Measurements from ENCODE around the gene NUP85. TPM values are rescaled to one million over a fixed set of nuclear protein-coding genes. Genes with fewer than 3 reads are reported as not detected.

NUP85 gene
- total RNA-seq, 2 experiments from 2014 or later = 129 to 219 TPM

GRCh38 chr17:75218131-75218530, 12.7 kb downstream of the NUP85 start:
- no peaks in the 10 kb centered on the region for H3K79me2 ChIP-seq (ENCODE audit: insufficient read depth, low read depth, low read length)
- no peak overlapping the region for H3K4me3 ChIP-seq (ENCODE audit: low read depth, low read length, poor library complexity, severe bottlenecking)
- H3K4me1 ChIP-seq (ENCODE audit: insufficient read depth, low read length, poor library complexity, severe bottlenecking) = no peaks in the 10 kb centered on the region
- CTCF ChIA-PET (ENCODE audit: unreplicated experiment) = no interaction called here
- POLR2A ChIA-PET = interaction anchor here (0.7 to 1.2 kb wide), 3 partner anchors 9 to 78 kb away, joined by 3 read pairs; no protein-coding TSS in a partner anchor
- no peaks in the 10 kb centered on the region for H3K9me2 ChIP-seq (ENCODE audit: insufficient read depth, low read length)
- H3K27ac ChIP-seq (ENCODE audit: low read depth, low read length, poor library complexity, severe bottlenecking) = no peak overlapping the region
- no peak overlapping the region for H2AFZ ChIP-seq (ENCODE audit: low read length)
- H3K9me3 ChIP-seq (ENCODE audit: low read length) = no peaks in the 10 kb centered on the region
- no peak overlapping the region for H3K4me2 ChIP-seq (ENCODE audit: low read length)
- TF ChIP-seq EZH2phosphoT487 (IDR thresholded peaks at IDR 0.05; ENCODE audit: borderline replicate concordance, low read depth, low read length) (no peak), CTCF (conservative IDR thresholded peaks at IDR 0.05; ENCODE audit: low read length) (no peak)
- no TSS peak for BruUV-seq (replicated peaks)
- no peaks in the 10 kb centered on the region for H4K20me1 ChIP-seq (ENCODE audit: insufficient read depth, low read length)
- no peak for DNase-seq (ENCODE audit: low spot score)
- peaks cover 95% of the 10 kb centered on the region for H3K36me3 ChIP-seq (ENCODE audit: insufficient read depth, low read length)
- intact Hi-C loops (cut with micrococcal nuclease; ENCODE audit: unreplicated experiment) = no loop called here

DNA sequence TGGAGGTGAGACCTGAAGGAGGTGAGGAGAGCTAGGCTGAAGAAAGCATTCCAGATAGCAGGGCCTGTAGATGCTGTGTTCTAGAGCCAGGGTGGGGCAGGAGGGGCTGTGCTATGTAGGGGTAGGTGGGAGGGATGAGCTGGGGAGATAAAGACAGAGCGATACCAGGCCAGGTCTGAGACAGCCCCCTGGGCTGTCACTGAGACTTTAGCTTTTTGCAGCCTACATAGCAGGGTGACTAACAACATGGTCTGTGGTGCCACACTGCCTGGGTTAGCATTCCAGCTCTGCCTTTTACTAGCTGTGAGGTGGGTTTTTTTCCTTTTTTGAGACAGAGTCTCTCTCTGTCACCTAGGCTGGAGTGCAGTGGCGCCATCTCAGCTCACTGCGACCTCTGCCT, 14.3 kb downstream of the NUP85 start:
- no peaks in the 10 kb centered on the region for H3K9me2 ChIP-seq (ENCODE audit: insufficient read depth, low read length)
- H3K36me3 ChIP-seq (ENCODE audit: insufficient read depth, low read length) = peaks cover 96% of the 10 kb centered on the region
- DNase-seq (ENCODE audit: low spot score) = no peak
- no peaks in the 10 kb centered on the region for H3K4me1 ChIP-seq (ENCODE audit: insufficient read depth, low read length, poor library complexity, severe bottlenecking)
- no TSS peak for BruUV-seq (replicated peaks)
- no peaks in the 10 kb centered on the region for H4K20me1 ChIP-seq (ENCODE audit: insufficient read depth, low read length)
- no peak overlapping the region for H2AFZ ChIP-seq (ENCODE audit: low read length)
- no peaks in the 10 kb centered on the region for H3K9me3 ChIP-seq (ENCODE audit: low read length)
- intact Hi-C loops (cut with micrococcal nuclease; ENCODE audit: unreplicated experiment) = no loop called here
- H3K27ac ChIP-seq (ENCODE audit: low read depth, low read length, poor library complexity, severe bottlenecking) = no peak overlapping the region
- ChIA-PET POLR2A (interaction anchor here (0.8 kb wide), 1 partner anchor 10 kb away, joined by 4 read pairs; no protein-coding TSS in a partner anchor), CTCF (ENCODE audit: unreplicated experiment) (no interaction called here)
- TF ChIP-seq CTCF (conservative IDR thresholded peaks at IDR 0.05; ENCODE audit: low read length) (no peak), EZH2phosphoT487 (IDR thresholded peaks at IDR 0.05; ENCODE audit: borderline replicate concordance, low read depth, low read length) (no peak)
- no peaks in the 10 kb centered on the region for H3K79me2 ChIP-seq (ENCODE audit: insufficient read depth, low read depth, low read length)
- H3K4me3 ChIP-seq (ENCODE audit: low read depth, low read length, poor library complexity, severe bottlenecking) = no peak overlapping the region
- H3K4me2 ChIP-seq (ENCODE audit: low read length) = no peak overlapping the region

DNA sequence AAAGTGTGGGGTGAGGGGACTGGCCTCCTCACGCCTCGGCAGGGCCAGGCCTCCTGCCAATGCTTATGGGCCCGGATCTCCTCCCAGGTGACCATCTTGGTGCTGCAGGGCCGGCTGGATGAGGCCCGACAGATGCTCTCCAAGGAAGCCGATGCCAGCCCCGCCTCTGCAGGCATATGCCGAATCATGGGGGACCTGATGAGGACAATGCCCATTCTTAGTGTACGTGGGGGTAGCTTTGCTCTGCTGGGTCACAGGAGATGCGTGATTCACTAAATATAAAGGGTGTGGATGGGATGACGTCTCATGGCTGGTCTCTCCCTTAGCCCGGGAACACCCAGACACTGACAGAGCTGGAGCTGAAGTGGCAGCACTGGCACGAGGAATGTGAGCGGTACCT, 19.5 kb downstream of the NUP85 start:
- no peak for TF ChIP-seq CTCF (conservative IDR thresholded peaks at IDR 0.05; ENCODE audit: low read length)
- no peak for TF ChIP-seq EZH2phosphoT487 (IDR thresholded peaks at IDR 0.05; ENCODE audit: borderline replicate concordance, low read depth, low read length)
- intact Hi-C loops (cut with micrococcal nuclease; ENCODE audit: unreplicated experiment) = no loop called here
- no peak overlapping the region for H3K4me2 ChIP-seq (ENCODE audit: low read length)
- ChIA-PET CTCF (ENCODE audit: unreplicated experiment) (no interaction called here), POLR2A (no interaction called here)
- H3K9me3 ChIP-seq (ENCODE audit: low read length) = no peaks in the 10 kb centered on the region
- H4K20me1 ChIP-seq (ENCODE audit: insufficient read depth, low read length) = no peaks in the 10 kb centered on the region
- BruUV-seq (replicated peaks) = no TSS peak
- H3K36me3 ChIP-seq (ENCODE audit: insufficient read depth, low read length) = peaks cover 96% of the 10 kb centered on the region
- no peaks in the 10 kb centered on the region for H3K79me2 ChIP-seq (ENCODE audit: insufficient read depth, low read depth, low read length)
- H2AFZ ChIP-seq (ENCODE audit: low read length) = no peak overlapping the region
- H3K27ac ChIP-seq (ENCODE audit: low read depth, low read length, poor library complexity, severe bottlenecking) = no peak overlapping the region
- no peak for DNase-seq (ENCODE audit: low spot score)
- no peak overlapping the region for H3K4me3 ChIP-seq (ENCODE audit: low read depth, low read length, poor library complexity, severe bottlenecking)
- H3K9me2 ChIP-seq (ENCODE audit: insufficient read depth, low read length) = no peaks in the 10 kb centered on the region
- H3K4me1 ChIP-seq (ENCODE audit: insufficient read depth, low read length, poor library complexity, severe bottlenecking) = no peaks in the 10 kb centered on the region
